Right hindlimb (tissue), 1 donor: Measurements from ENCODE around the gene STIL.
"Not testable (repeated sequence)": the region's sequence is repeated elsewhere in the genome, so short reads cannot be mapped to it uniquely, and the experiment has no call there.

Experiments
- DNase-seq: peaks from one replicate; pipeline ENCODE4 v3.0.0-alpha.2; 2018

The STIL gene

GRCh38 chr1:47216278-47217059 lies 97.5 kb downstream of the STIL start:
- DNase-seq: no peak

GRCh38 chr1:47215713-47216112 lies 98.2 kb downstream of the STIL start:
- no peak for DNase-seq

- no peak for DNase-seq
Observed at GRCh38 chr1:47214549-47214948, 99.4 kb downstream of the STIL start.

- no peak for DNase-seq
Observed at GRCh38 chr1:47213230-47213963, 100.5 kb downstream of the STIL start.

GRCh38 chr1:47212636-47213229 lies 101.2 kb downstream of the STIL start:
- no peak for DNase-seq

- DNase-seq: no peak
Observed at GRCh38 chr1:47211796-47212269, 102.1 kb downstream of the STIL start.

GRCh38 chr1:47210666-47211065 lies 103.3 kb downstream of the STIL start:
- DNase-seq: no peak

GRCh38 chr1:47209725-47210325 lies 104.1 kb downstream of the STIL start:
- no peak for DNase-seq

- no peak for DNase-seq
Observed at GRCh38 chr1:47209091-47209490, 104.9 kb downstream of the STIL start.

GRCh38 chr1:47208374-47208850 lies 105.5 kb downstream of the STIL start:
- no peak for DNase-seq

- DNase-seq: no peak
Observed at GRCh38 chr1:47207803-47208373, 106.1 kb downstream of the STIL start.

- DNase-seq: no peak
Observed at GRCh38 chr1:47205918-47206317, 108.0 kb downstream of the STIL start.

- DNase-seq: not testable (repeated sequence)
Observed at GRCh38 chr1:47203504-47203903, 110.4 kb downstream of the STIL start.

- DNase-seq: peak; percentile 57
Observed at GRCh38 chr1:47201179-47201578, 112.8 kb downstream of the STIL start.
